H9 (cell line): ENCODE measurements around the gene TRMT112. TPM values are rescaled to one million over a fixed set of nuclear protein-coding genes. Genes with fewer than 3 reads are reported as not detected.
A peak's percentile ranks its signal among the peaks of the same experiment; 100 is the strongest.

Experiments
- DNase-seq: peaks from one replicate; pipeline ENCODE4 v3.0.0-alpha.2; 2017
- H2AFZ ChIP-seq: one replicate; pipeline ENCODE4 v1.6.1; 2013; ENCODE audit warnings: mild to moderate bottlenecking, low read length, control low read depth, moderate library complexity
- H2AK5ac ChIP-seq: 2 replicates; pipeline ENCODE4 v1.6.1; 2013; ENCODE audit warnings: low read length, control low read depth, mixed read lengths; ENCODE audit not compliant: insufficient read length
- H2BK120ac ChIP-seq: one replicate; pipeline ENCODE4 v1.6.1; 2013; ENCODE audit warnings: low read depth, mild to moderate bottlenecking, low read length, control low read depth, inconsistent platforms; ENCODE audit not compliant: poor library complexity, severe bottlenecking
- H2BK12ac ChIP-seq: 2 replicates; pipeline ENCODE4 v1.6.1; 2013; ENCODE audit warnings: low read length, control low read depth, mixed read lengths, low read depth; ENCODE audit not compliant: insufficient read length
- H2BK15ac ChIP-seq: 2 replicates; pipeline ENCODE4 v1.6.1; 2013; ENCODE audit warnings: low read depth, low read length, control low read depth
- H2BK20ac ChIP-seq: one replicate; pipeline ENCODE4 v1.6.1; 2013; ENCODE audit warnings: low read depth, mild to moderate bottlenecking, low read length, control low read depth, inconsistent platforms; ENCODE audit not compliant: poor library complexity, severe bottlenecking
- H2BK5ac ChIP-seq: 2 replicates; pipeline ENCODE4 v1.6.1; 2013; ENCODE audit warnings: low read length, control low read depth, mixed read lengths; ENCODE audit not compliant: insufficient read length
- H3K14ac ChIP-seq: 2 replicates; pipeline ENCODE4 v1.6.1; 2013; ENCODE audit warnings: low read length, control low read depth; ENCODE audit not compliant: insufficient read depth
- H3K18ac ChIP-seq: 2 replicates; pipeline ENCODE4 v1.6.1; 2013; ENCODE audit warnings: low read depth, mild to moderate bottlenecking, mixed read lengths, low read length, control low read depth; ENCODE audit not compliant: insufficient read length
- H3K23ac ChIP-seq: 2 replicates; pipeline ENCODE4 v1.6.1; 2013; ENCODE audit warnings: low read length, control low read depth, mixed read lengths, low read depth; ENCODE audit not compliant: insufficient read length
- H3K23me2 ChIP-seq: 2 replicates; pipeline ENCODE4 v1.6.1; 2013; ENCODE audit warnings: low read depth, mild to moderate bottlenecking, mixed read lengths, low read length, control low read depth; ENCODE audit not compliant: insufficient read length, poor library complexity, severe bottlenecking
- H3K27ac ChIP-seq: 2 replicates; pipeline ENCODE4 v1.5.1; 2013; ENCODE audit warnings: low read length, control low read depth, mixed read lengths, low read depth; ENCODE audit not compliant: insufficient read length
- H3K27me3 ChIP-seq: 2 replicates; pipeline ENCODE4 v1.6.1; 2013; ENCODE audit warnings: low read length, control low read depth, inconsistent platforms; ENCODE audit not compliant: insufficient read depth
- H3K4ac ChIP-seq: 2 replicates; pipeline ENCODE4 v1.6.1; 2013; ENCODE audit warnings: low read depth, mild to moderate bottlenecking, control low read depth, inconsistent platforms, low read length, moderate library complexity
- H3K4me1 ChIP-seq: 2 replicates; pipeline ENCODE4 v1.6.1; 2013; ENCODE audit warnings: low read length, control low read depth, inconsistent platforms; ENCODE audit not compliant: insufficient read depth
- H3K4me2 ChIP-seq: 2 replicates; pipeline ENCODE4 v1.6.1; 2013; ENCODE audit warnings: low read length, control low read depth, mixed read lengths; ENCODE audit not compliant: insufficient read length, insufficient read depth
- H3K56ac ChIP-seq: 2 replicates; pipeline ENCODE4 v1.6.1; 2013; ENCODE audit warnings: low read depth, mild to moderate bottlenecking, mixed read lengths, low read length, control low read depth; ENCODE audit not compliant: insufficient read length
- H3K79me1 ChIP-seq: 2 replicates; pipeline ENCODE4 v1.6.1; 2013; ENCODE audit warnings: low read depth, mild to moderate bottlenecking, moderate library complexity, low read length, control low read depth, inconsistent platforms; ENCODE audit not compliant: insufficient read depth, poor library complexity, severe bottlenecking
- H3K79me2 ChIP-seq: 2 replicates; pipeline ENCODE4 v1.6.1; 2013; ENCODE audit warnings: low read length, control low read depth, inconsistent platforms; ENCODE audit not compliant: insufficient read depth
- H3K9ac ChIP-seq: 2 replicates; pipeline ENCODE4 v1.6.1; 2013; ENCODE audit warnings: low read length, control low read depth, mixed read lengths; ENCODE audit not compliant: insufficient read length; ENCODE audit errors: extremely low read depth
- H3K9me3 ChIP-seq: one replicate; pipeline ENCODE4 v1.6.1; 2013; ENCODE audit warnings: low read depth, low read length, inconsistent platforms; ENCODE audit not compliant: control insufficient read depth
- H3T11ph ChIP-seq: one replicate; pipeline ENCODE4 v1.6.1; 2013; ENCODE audit warnings: mild to moderate bottlenecking, low read length, control low read depth, inconsistent platforms
- H4K20me1 ChIP-seq: one replicate; pipeline ENCODE4 v1.6.1; 2013; ENCODE audit not compliant: control insufficient read depth, insufficient read length, insufficient read depth
- H4K5ac ChIP-seq: 2 replicates; pipeline ENCODE4 v1.6.1; 2013; ENCODE audit warnings: low read depth, mild to moderate bottlenecking, mixed read lengths, low read length, control low read depth; ENCODE audit not compliant: insufficient read length
- H4K8ac ChIP-seq: replicated peaks from 2 replicates; pipeline ENCODE4 v1.6.1; 2013; ENCODE audit warnings: low read length, control low read depth, mixed read lengths, low read depth; ENCODE audit not compliant: insufficient read length
- H4K91ac ChIP-seq: 2 replicates; pipeline ENCODE4 v1.6.1; 2013; ENCODE audit warnings: low read depth, mild to moderate bottlenecking, moderate library complexity, mixed read lengths, low read length, control low read depth; ENCODE audit not compliant: insufficient read length
- H3K27ac Mint-ChIP-seq, 3 experiments: 2 replicates in 2 of 3; 3 replicates in 1 of 3; pipeline ENCODE4 v1.8.0; 2020 to 2021; ENCODE audit warnings: mixed read lengths in 3 of 3, mild to moderate bottlenecking in 1 of 3, moderate library complexity in 1 of 3
- H3K27me3 Mint-ChIP-seq: 2 replicates; pipeline ENCODE4 v1.8.0; 2021; ENCODE audit warnings: low read depth, mild to moderate bottlenecking, moderate library complexity, mixed read lengths
- H3K36me3 Mint-ChIP-seq, 3 experiments: 2 replicates in 2 of 3; 3 replicates in 1 of 3; pipeline ENCODE4 v1.8.0; 2020 to 2021; ENCODE audit warnings: low read depth in 3 of 3, mixed read lengths in 3 of 3; ENCODE audit not compliant: insufficient read depth in 1 of 3
- H3K4me1 Mint-ChIP-seq, 2 experiments: 2 replicates each; pipeline ENCODE4 v1.8.0; 2020; ENCODE audit warnings: mixed read lengths in 2 of 2
- H3K4me3 Mint-ChIP-seq, 2 experiments: 2 replicates in 1 of 2; 3 replicates in 1 of 2; pipeline ENCODE4 v1.8.0; 2020 to 2021; ENCODE audit warnings: mild to moderate bottlenecking in 2 of 2, mixed read lengths in 2 of 2, moderate library complexity in 1 of 2
- H3K9me3 Mint-ChIP-seq, 2 experiments: 2 replicates in 1 of 2; 3 replicates in 1 of 2; pipeline ENCODE4 v1.8.0; 2020; ENCODE audit warnings: mild to moderate bottlenecking in 2 of 2, mixed read lengths in 2 of 2, moderate library complexity in 1 of 2
- CTCF ChIP-seq: fragments of 200-600 bp; sonication (generic); conservative IDR thresholded peaks from 3 replicates; pipeline ENCODE4 v1.8.0; 2021; ENCODE audit warnings: antibody characterized with exemption, mild to moderate bottlenecking
- WGBS: extraction: QIAGEN DNeasy Blood & Tissue Kit; methylation state at CpG from one replicate; pipeline ENCODE4 v1.1.7; 2013; ENCODE audit warnings: missing lambda C conversion rate, low lambda C conversion rate, mixed read lengths; ENCODE audit not compliant: insufficient read length; ENCODE audit errors: extremely low coverage; 5-methylcytosine and 5-hydroxymethylcytosine counted together
- total RNA-seq: library from RNA; stranded (reverse); gene quantifications from 2 replicates; pipeline ENCODE4 v1.2.1, GENCODE V29; 2021

The TRMT112 gene
- total RNA-seq, 1 experiment from 2014 or later: 315 TPM

- Mint-ChIP-seq H3K4me1 (peaks cover 21 to 36% of the 10 kb centered on the region in 2 experiments), H3K36me3 (no peaks in the 10 kb centered on the region; a peak in 1 of 7 replicates), H3K27me3 (no peaks in the 10 kb centered on the region), H3K9me3 (no peaks in the 10 kb centered on the region), H3K4me3 (0 out of 5 replicates have a peak overlapping the region, but pooled peaks of 1 of the 2 experiments have one; percentile 14), H3K27ac (peak overlapping the region in 2 of 3 experiments; percentile 37 to 49; a peak in 3 of 7 replicates)
- no peak overlapping the region for H4K5ac ChIP-seq
- H4K8ac ChIP-seq: no peak overlapping the region
- no peaks in the 10 kb centered on the region for H3K79me2 ChIP-seq
- peak overlapping the region; percentile 32 for H3K18ac ChIP-seq
- H4K20me1 ChIP-seq: peaks cover 2% of the 10 kb centered on the region
- no peak overlapping the region for H2BK120ac ChIP-seq
- no peak overlapping the region for H3K14ac ChIP-seq
- peak; percentile 90 for DNase-seq
- H4K91ac ChIP-seq: no peak overlapping the region
- H3K27me3 ChIP-seq: no peaks in the 10 kb centered on the region; the same call in 1 of the 2 replicates
- H2BK15ac ChIP-seq: peak overlapping the region; percentile 2; the same call in 1 of the 2 replicates
- H3K79me1 ChIP-seq: no peaks in the 10 kb centered on the region
- peak overlapping the region; percentile 6 for H3K4me2 ChIP-seq
- WGBS: no CpG with 5 or more reads among the region's 23 CpGs
- no peak overlapping the region for H3K27ac ChIP-seq
- no peak overlapping the region for H2BK20ac ChIP-seq
- H3K56ac ChIP-seq: no peak overlapping the region
- H2BK5ac ChIP-seq: no peak overlapping the region
- no peak overlapping the region for H2AK5ac ChIP-seq
- no peak overlapping the region for H3T11ph ChIP-seq
- H3K9ac ChIP-seq: no peak overlapping the region
- H2AFZ ChIP-seq: no peak overlapping the region
- H2BK12ac ChIP-seq: no peak overlapping the region
- H3K23me2 ChIP-seq: peaks cover 12% of the 10 kb centered on the region
- no peak overlapping the region for H3K4ac ChIP-seq
- peaks cover 2% of the 10 kb centered on the region; the same call in 1 of the 2 replicates for H3K4me1 ChIP-seq
- H3K23ac ChIP-seq: no peak overlapping the region
- H3K9me3 ChIP-seq: no peaks in the 10 kb centered on the region
- TF ChIP-seq CTCF: peak; percentile 74
Measured at GRCh38 chr11:64355078-64355940, 38.0 kb upstream of the TRMT112 start.
